GM23338 (cell line): ENCODE data around the gene KAZALD1. TPM values are rescaled to one million over a fixed set of nuclear protein-coding genes. Genes with fewer than 3 reads are reported as not detected.

Experiments used
- ATAC-seq: fragments of 200-7000 bp; cut with Tn5 transposase; 3 replicates; pipeline ENCODE4 v1.9.1; 2020
- DNase-seq: peaks from one replicate; pipeline ENCODE4 v3.0.0-alpha.2; 2015; ENCODE audit warnings: low spot score
- H2AFZ ChIP-seq: fragments of 200-600 bp; sonication (generic); 2 replicates; pipeline ENCODE4 v1.8.0; 2016; ENCODE audit warnings: antibody characterized with exemption, mild to moderate bottlenecking, moderate library complexity
- H3F3A ChIP-seq: fragments of 200-600 bp; sonication (generic); replicated peaks from 2 replicates; pipeline ENCODE4 v1.8.0; 2017; ENCODE audit warnings: antibody characterized with exemption, mixed run types, low read depth
- H3K27ac ChIP-seq: fragments of 200-600 bp; sonication (generic); 2 replicates; pipeline ENCODE4 v1.6.1; 2016; ENCODE audit warnings: low read depth
- H3K27me3 ChIP-seq: fragments of 200-600 bp; sonication (generic); 2 replicates; pipeline ENCODE4 v1.8.0; 2016; ENCODE audit warnings: mild to moderate bottlenecking, mixed run types, moderate library complexity; ENCODE audit not compliant: insufficient read depth
- H3K36me3 ChIP-seq: fragments of 200-600 bp; sonication (generic); 2 replicates; pipeline ENCODE4 v1.8.0; 2016; ENCODE audit warnings: mild to moderate bottlenecking; ENCODE audit not compliant: insufficient read depth
- H3K4me1 ChIP-seq: fragments of 200-600 bp; sonication (generic); 2 replicates; pipeline ENCODE4 v1.8.0; 2016; ENCODE audit warnings: mild to moderate bottlenecking, moderate library complexity; ENCODE audit not compliant: insufficient read depth
- H3K4me2 ChIP-seq: fragments of 200-600 bp; sonication (generic); 2 replicates; pipeline ENCODE4 v1.7.1; 2017; ENCODE audit warnings: mixed run types
- H3K4me3 ChIP-seq: fragments of 200-600 bp; sonication (generic); 2 replicates; pipeline ENCODE4 v1.6.1; 2016; ENCODE audit warnings: mixed run types
- H3K79me2 ChIP-seq: fragments of 200-600 bp; sonication (generic); replicated peaks from 2 replicates; pipeline ENCODE4 v1.8.0; 2017; ENCODE audit warnings: mild to moderate bottlenecking; ENCODE audit not compliant: insufficient read depth
- H3K9me2 ChIP-seq: fragments of 200-600 bp; sonication (generic); 2 replicates; pipeline ENCODE4 v1.8.0; 2017; ENCODE audit not compliant: insufficient read depth
- H4K20me1 ChIP-seq: fragments of 200-600 bp; sonication (generic); replicated peaks from 2 replicates; pipeline ENCODE4 v1.8.0; 2017; ENCODE audit warnings: mild to moderate bottlenecking; ENCODE audit not compliant: insufficient read depth
- H3K27ac Mint-ChIP-seq: 2 replicates; pipeline ENCODE4 v1.8.0; 2020; ENCODE audit warnings: inconsistent platforms, mild to moderate bottlenecking, moderate library complexity, mixed read lengths
- H3K27me3 Mint-ChIP-seq: 3 replicates; pipeline ENCODE4 v1.8.0; 2022; ENCODE audit warnings: low read depth, mild to moderate bottlenecking, moderate library complexity, mixed read lengths, inconsistent platforms; ENCODE audit not compliant: insufficient read depth, poor library complexity
- H3K36me3 Mint-ChIP-seq: 3 replicates; pipeline ENCODE4 v1.8.0; 2021; ENCODE audit warnings: low read depth, mild to moderate bottlenecking, inconsistent platforms, moderate library complexity, mixed read lengths
- H3K4me1 Mint-ChIP-seq: 3 replicates; pipeline ENCODE4 v1.8.0; 2020; ENCODE audit warnings: mild to moderate bottlenecking, inconsistent platforms, mixed read lengths
- H3K4me3 Mint-ChIP-seq: 3 replicates; pipeline ENCODE4 v1.8.0; 2021; ENCODE audit warnings: moderate library complexity, mild to moderate bottlenecking, inconsistent platforms, mixed read lengths
- H3K9me3 Mint-ChIP-seq: 3 replicates; pipeline ENCODE4 v1.8.0; 2020; ENCODE audit warnings: moderate library complexity, mild to moderate bottlenecking, inconsistent platforms, mixed read lengths
- CREB1 ChIP-seq: fragments of 250-450 bp; sonication (Bioruptor Pico); IDR thresholded peaks from 2 replicates; pipeline ENCODE4 v1.5.0; 2020; ENCODE audit warnings: low read depth, mild to moderate bottlenecking, moderate library complexity
- EZH2 ChIP-seq: fragments of 200-600 bp; sonication (generic); IDR thresholded peaks from one replicate; pipeline ENCODE4 v1.8.0; 2017; ENCODE audit warnings: antibody characterized with exemption, mild to moderate bottlenecking, low read depth; ENCODE audit not compliant: unreplicated experiment
- EZH2phosphoT487 ChIP-seq: fragments of 200-600 bp; sonication (generic); IDR thresholded peaks from one replicate; pipeline ENCODE4 v1.8.1; 2018; ENCODE audit warnings: antibody characterized with exemption; ENCODE audit not compliant: unreplicated experiment
- JUNB ChIP-seq: IDR thresholded peaks from one replicate; pipeline ENCODE4 v1.6.1; 2016; ENCODE audit warnings: antibody characterized with exemption; ENCODE audit not compliant: unreplicated experiment
- NANOG ChIP-seq: IDR thresholded peaks from 2 replicates; pipeline ENCODE4 v1.6.1; 2016; ENCODE audit warnings: antibody characterized with exemption, borderline replicate concordance
- POLR2AphosphoS5 ChIP-seq: IDR thresholded peaks from 2 replicates; pipeline ENCODE4 v1.6.1; 2016; ENCODE audit warnings: antibody characterized with exemption, low read depth
- STAT1 ChIP-seq: IDR thresholded peaks from one replicate; pipeline ENCODE4 v1.6.1; 2016; ENCODE audit warnings: antibody characterized with exemption; ENCODE audit not compliant: unreplicated experiment
- ZNF114 ChIP-seq: fragments of 250-450 bp; sonication (Bioruptor Pico); IDR thresholded peaks from 2 replicates; pipeline ENCODE4 v1.5.0; 2020; ENCODE audit warnings: mild to moderate bottlenecking, moderate library complexity
- ZNF331 ChIP-seq: fragments of 250-450 bp; sonication (Bioruptor Pico); IDR thresholded peaks from 2 replicates; pipeline ENCODE4 v1.5.0; 2020; ENCODE audit warnings: low read depth, mild to moderate bottlenecking, moderate library complexity
- ZNF462 ChIP-seq: fragments of 250-450 bp; sonication (Bioruptor Pico); IDR thresholded peaks from 2 replicates; pipeline ENCODE4 v1.5.0; 2020; ENCODE audit warnings: mild to moderate bottlenecking, moderate library complexity
- polyA plus RNA-seq: library from polyadenylated mRNA; unstranded; fragments of >200 nt; fragmentation: Nextera tagmentation; extraction: Ambion mirVana; gene quantifications from 2 replicates; pipeline ENCODE4 v1.2.1, GENCODE V29; 2016
- total RNA-seq: library from RNA; depleted of rRNA; stranded (reverse); fragments of >200 nt; shearing (Covaris generic); gene quantifications from 2 replicates; pipeline ENCODE4 v1.2.3, GENCODE V29; 2014
- TF ChIP-seq, protein P1 (sequence below): IDR thresholded peaks from 2 replicates; pipeline ENCODE4 v1.6.1; 2016; ENCODE audit warnings: antibody characterized with exemption
- TF ChIP-seq, protein P2 (sequence below), 2 experiments: fragments of 200-600 bp in 1 of 2; sonication (generic) in 1 of 2; conservative IDR thresholded peaks; 2 replicates each; pipeline versions ENCODE4 v1.5.1 to v1.6.1; 2016 to 2017; ENCODE audit warnings: antibody characterized with exemption in 2 of 2, low read depth in 2 of 2, mild to moderate bottlenecking in 2 of 2, moderate library complexity in 1 of 2
- TF ChIP-seq, protein P3 (sequence below): IDR thresholded peaks from one replicate; pipeline ENCODE4 v1.6.1; 2018; ENCODE audit warnings: antibody characterized with exemption; ENCODE audit not compliant: unreplicated experiment

KAZALD1 gene
- total and polyA plus RNA-seq, 2 experiments from 2014 or later: 0.27 to 1.3 TPM

DNA sequence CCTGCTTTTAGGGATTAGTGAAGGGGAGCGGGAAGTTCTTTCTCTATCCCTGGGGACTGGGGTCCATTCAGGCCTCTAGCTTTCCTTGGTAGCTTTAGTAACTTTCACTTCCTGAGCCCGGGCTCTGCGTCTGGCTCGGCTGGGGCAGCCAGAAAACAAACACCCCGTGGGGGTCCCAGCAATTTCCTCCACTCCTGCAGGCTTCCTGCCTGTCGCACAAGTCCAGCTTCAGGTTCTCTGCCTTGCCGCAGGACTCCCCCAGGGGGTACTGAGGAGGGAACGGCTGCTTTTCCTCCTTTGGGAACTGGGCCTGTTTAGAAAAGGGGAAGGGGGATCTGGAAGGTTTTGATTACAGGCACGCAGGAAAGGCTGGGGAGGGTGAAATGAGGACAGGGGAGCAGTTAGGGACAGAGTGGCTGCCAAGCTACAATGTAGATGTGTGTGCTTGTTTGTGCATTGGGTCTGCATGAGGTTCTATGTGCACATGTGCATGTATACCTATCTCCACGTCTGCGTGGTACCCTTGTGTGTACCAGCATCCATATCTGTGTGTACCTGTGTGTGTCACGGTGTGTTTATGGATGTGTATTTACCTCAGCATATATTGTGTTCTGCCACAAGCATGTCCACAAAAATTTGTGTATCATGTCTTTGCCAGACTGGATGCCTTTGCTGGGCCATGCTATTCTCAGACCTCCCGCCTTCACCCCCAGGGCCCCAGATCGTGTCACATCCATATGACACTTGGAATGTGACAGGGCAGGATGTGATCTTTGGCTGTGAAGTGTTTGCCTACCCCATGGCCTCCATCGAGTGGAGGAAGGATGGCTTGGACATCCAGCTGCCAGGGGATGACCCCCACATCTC is 2.0 kb downstream of the KAZALD1 start:
- H3K4me3 Mint-ChIP-seq: peak overlapping the region; percentile 74
- Histone ChIP-seq H3K79me2 (peaks cover 7% of the 10 kb centered on the region; the same call in 1 of the 2 replicates), H3K4me2 (peak overlapping the region; percentile 93), H3K36me3 (no peaks in the 10 kb centered on the region), H3K4me1 (peaks cover 37% of the 10 kb centered on the region), H3K27ac (no peak overlapping the region), H2AFZ (no peak overlapping the region), H3F3A (peaks cover 21% of the 10 kb centered on the region; the same call in 1 of the 2 replicates), H4K20me1 (peaks cover 10% of the 10 kb centered on the region), H3K27me3 (peaks cover 75% of the 10 kb centered on the region), H3K9me2 (no peaks in the 10 kb centered on the region), H3K4me3 (peak overlapping the region; percentile 87)
- peak; percentile 62 for DNase-seq
- TF ChIP-seq, protein P1, sequence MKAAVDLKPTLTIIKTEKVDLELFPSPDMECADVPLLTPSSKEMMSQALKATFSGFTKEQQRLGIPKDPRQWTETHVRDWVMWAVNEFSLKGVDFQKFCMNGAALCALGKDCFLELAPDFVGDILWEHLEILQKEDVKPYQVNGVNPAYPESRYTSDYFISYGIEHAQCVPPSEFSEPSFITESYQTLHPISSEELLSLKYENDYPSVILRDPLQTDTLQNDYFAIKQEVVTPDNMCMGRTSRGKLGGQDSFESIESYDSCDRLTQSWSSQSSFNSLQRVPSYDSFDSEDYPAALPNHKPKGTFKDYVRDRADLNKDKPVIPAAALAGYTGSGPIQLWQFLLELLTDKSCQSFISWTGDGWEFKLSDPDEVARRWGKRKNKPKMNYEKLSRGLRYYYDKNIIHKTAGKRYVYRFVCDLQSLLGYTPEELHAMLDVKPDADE: 0 out of 2 replicates have a peak, but pooled peaks have one; percentile 37
- no peak for TF ChIP-seq NANOG
- no peak for TF ChIP-seq CREB1 (CRISPR knock-in tag)
- TF ChIP-seq STAT1: no peak
- no peak for TF ChIP-seq ZNF462 (CRISPR knock-in tag)
- TF ChIP-seq, protein P2, sequence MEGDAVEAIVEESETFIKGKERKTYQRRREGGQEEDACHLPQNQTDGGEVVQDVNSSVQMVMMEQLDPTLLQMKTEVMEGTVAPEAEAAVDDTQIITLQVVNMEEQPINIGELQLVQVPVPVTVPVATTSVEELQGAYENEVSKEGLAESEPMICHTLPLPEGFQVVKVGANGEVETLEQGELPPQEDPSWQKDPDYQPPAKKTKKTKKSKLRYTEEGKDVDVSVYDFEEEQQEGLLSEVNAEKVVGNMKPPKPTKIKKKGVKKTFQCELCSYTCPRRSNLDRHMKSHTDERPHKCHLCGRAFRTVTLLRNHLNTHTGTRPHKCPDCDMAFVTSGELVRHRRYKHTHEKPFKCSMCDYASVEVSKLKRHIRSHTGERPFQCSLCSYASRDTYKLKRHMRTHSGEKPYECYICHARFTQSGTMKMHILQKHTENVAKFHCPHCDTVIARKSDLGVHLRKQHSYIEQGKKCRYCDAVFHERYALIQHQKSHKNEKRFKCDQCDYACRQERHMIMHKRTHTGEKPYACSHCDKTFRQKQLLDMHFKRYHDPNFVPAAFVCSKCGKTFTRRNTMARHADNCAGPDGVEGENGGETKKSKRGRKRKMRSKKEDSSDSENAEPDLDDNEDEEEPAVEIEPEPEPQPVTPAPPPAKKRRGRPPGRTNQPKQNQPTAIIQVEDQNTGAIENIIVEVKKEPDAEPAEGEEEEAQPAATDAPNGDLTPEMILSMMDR (conservative IDR thresholded peaks at IDR 0.05; ENCODE audit: low read depth in 2 of 2): no peak
- no peak for TF ChIP-seq JUNB
- TF ChIP-seq POLR2AphosphoS5: no peak
- peak; percentile 80 for TF ChIP-seq EZH2
- no peak for TF ChIP-seq EZH2phosphoT487
- TF ChIP-seq ZNF331 (CRISPR knock-in tag): no peak
- TF ChIP-seq, protein P3, sequence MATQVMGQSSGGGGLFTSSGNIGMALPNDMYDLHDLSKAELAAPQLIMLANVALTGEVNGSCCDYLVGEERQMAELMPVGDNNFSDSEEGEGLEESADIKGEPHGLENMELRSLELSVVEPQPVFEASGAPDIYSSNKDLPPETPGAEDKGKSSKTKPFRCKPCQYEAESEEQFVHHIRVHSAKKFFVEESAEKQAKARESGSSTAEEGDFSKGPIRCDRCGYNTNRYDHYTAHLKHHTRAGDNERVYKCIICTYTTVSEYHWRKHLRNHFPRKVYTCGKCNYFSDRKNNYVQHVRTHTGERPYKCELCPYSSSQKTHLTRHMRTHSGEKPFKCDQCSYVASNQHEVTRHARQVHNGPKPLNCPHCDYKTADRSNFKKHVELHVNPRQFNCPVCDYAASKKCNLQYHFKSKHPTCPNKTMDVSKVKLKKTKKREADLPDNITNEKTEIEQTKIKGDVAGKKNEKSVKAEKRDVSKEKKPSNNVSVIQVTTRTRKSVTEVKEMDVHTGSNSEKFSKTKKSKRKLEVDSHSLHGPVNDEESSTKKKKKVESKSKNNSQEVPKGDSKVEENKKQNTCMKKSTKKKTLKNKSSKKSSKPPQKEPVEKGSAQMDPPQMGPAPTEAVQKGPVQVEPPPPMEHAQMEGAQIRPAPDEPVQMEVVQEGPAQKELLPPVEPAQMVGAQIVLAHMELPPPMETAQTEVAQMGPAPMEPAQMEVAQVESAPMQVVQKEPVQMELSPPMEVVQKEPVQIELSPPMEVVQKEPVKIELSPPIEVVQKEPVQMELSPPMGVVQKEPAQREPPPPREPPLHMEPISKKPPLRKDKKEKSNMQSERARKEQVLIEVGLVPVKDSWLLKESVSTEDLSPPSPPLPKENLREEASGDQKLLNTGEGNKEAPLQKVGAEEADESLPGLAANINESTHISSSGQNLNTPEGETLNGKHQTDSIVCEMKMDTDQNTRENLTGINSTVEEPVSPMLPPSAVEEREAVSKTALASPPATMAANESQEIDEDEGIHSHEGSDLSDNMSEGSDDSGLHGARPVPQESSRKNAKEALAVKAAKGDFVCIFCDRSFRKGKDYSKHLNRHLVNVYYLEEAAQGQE: no peak
- TF ChIP-seq ZNF114 (CRISPR knock-in tag): no peak
- peaks cover 2% of the 10 kb centered on the region; the same call in 1 of the 3 replicates for H3K9me3 Mint-ChIP-seq
- no peaks in the 10 kb centered on the region for H3K36me3 Mint-ChIP-seq
- H3K27ac Mint-ChIP-seq: no peak overlapping the region
- H3K27me3 Mint-ChIP-seq: peaks cover 76% of the 10 kb centered on the region
- no peak for ATAC-seq
- H3K4me1 Mint-ChIP-seq: peaks cover 39% of the 10 kb centered on the region
